Measurements from ENCODE around the gene AGK.

- TF ChIP-seq, protein P1, sequence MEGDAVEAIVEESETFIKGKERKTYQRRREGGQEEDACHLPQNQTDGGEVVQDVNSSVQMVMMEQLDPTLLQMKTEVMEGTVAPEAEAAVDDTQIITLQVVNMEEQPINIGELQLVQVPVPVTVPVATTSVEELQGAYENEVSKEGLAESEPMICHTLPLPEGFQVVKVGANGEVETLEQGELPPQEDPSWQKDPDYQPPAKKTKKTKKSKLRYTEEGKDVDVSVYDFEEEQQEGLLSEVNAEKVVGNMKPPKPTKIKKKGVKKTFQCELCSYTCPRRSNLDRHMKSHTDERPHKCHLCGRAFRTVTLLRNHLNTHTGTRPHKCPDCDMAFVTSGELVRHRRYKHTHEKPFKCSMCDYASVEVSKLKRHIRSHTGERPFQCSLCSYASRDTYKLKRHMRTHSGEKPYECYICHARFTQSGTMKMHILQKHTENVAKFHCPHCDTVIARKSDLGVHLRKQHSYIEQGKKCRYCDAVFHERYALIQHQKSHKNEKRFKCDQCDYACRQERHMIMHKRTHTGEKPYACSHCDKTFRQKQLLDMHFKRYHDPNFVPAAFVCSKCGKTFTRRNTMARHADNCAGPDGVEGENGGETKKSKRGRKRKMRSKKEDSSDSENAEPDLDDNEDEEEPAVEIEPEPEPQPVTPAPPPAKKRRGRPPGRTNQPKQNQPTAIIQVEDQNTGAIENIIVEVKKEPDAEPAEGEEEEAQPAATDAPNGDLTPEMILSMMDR (IDR thresholded peaks at IDR 0.05): no peak
- TF ChIP-seq ZFX (IDR thresholded peaks at IDR 0.05; ENCODE audit: borderline replicate concordance): no peak
Observed at GRCh38 chr7:141551094-141551781, at the start of gene AGK.
